Spleen (tissue), 7 donors: ENCODE measurements around the gene TAF5.
"Not testable (repeated sequence)": the region's sequence is repeated elsewhere in the genome, so short reads cannot be mapped to it uniquely, and the experiment has no call there.

ENCODE experiments used
- CTCF ChIP-seq, 11 experiments: fragments of 200-600 bp in 7 of 11; fragments of 450-650 bp in 4 of 11; sonication (generic) in 4 of 11; IDR thresholded peaks in 8 of 11; conservative IDR thresholded peaks in 3 of 11; 1 replicate in 7 of 11; 2 replicates in 4 of 11; pipeline versions ENCODE4 v1.4.0 to v1.8.0; 2016 to 2021; ENCODE audit warnings: antibody characterized with exemption in 11 of 11, inconsistent platforms in 4 of 11, mild to moderate bottlenecking in 1 of 11
- POLR2A ChIP-seq, 3 donors: fragments of 450-650 bp; IDR thresholded peaks; one replicate each; pipeline ENCODE4 v1.5.1; 2017; ENCODE audit warnings: antibody characterized with exemption in 3 of 3, mild to moderate bottlenecking in 1 of 3
- donor health status: DM: no; HTN: no; CAD: no; lungs with moderate emphysema.
- donor health status: DM: no; HTN: no; CAD: no.
- donor health status: DM: no; HTN: no; CAD: no.

DNA sequence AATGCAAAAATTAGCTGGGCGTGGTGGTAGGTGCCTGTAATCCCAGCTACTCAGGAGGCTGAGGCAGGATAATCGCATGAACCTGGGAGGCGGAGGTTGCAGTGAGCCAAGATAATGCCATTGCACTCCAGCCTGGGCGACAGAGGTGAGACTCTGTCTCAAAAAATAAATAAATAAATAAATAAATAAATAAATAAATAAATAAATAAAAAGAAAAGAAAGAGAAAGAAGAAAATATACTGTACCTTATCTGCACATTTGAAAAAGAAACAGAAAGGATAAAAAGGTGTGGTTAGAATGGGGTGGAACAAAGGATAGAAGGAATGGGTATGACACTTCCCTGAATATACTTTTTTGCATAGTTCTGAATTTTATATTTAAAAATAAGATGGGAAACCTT, 8.3 kb upstream of the TAF5 start:
- not testable (repeated sequence) for TF ChIP-seq CTCF (IDR thresholded peaks at IDR 0.05 in 8 of 11, conservative IDR thresholded peaks at IDR 0.05 in 3 of 11); POLR2A (IDR thresholded peaks at IDR 0.05)
